CMK (cell line): ENCODE results near the gene ACTR3C.

Experiments
- DNase-seq: peaks from one replicate; pipeline ENCODE4 v3.0.0-alpha.2; 2010; ENCODE audit warnings: low read depth

Gene ACTR3C

DNA sequence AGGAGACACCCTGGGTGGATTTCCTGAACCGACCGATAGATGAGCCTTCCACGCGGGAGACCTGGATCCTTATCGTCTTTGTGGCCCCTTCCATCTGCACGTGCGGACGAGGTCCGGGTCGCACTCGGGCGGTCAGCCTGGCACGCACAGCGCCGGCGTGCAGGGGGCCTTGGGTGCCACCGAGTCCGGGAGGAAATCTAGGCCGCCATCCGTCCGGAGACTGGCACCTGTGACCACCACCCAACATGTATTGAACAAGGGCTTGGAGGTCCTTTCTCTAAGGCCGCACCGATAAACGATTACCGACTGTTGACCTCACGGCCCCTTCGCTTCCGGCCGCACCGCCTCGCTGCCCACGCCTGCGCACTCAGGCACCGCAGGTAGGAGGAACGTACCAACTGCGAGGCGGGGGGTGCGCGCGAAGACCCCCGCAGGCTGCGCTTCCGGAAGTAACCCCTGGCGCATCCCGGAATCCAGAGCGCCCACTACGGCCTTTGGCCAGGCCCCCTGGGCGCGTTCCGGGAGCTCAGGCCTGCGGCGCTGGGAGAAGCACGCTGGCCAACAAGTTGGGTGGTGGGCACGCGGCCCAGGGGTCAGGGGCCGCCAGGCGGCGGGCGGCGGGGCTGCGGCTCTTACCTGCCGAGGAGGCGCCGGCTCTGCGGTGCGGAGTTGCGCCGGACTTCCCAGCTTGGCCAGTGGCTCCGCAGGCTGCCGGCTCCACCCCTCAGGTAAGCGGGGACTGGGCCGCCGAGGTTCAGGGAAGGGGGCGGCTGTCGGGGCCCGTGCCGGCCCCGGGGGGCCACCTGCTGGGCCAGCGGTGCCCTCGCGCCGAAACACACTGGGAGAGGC, at the start of gene ACTR3C, which contains the start of gene LRRC61:
Gene ACTR3C, minus strand, starts transcription at position 713 of the 849 bp plus-strand sequence. CDS start 28,249 bp downstream, outside the sequence.
Gene LRRC61, plus strand, starts transcription at position 523 of the 849 bp plus-strand sequence. CDS start 13,507 bp downstream, outside the sequence.
- peak; percentile 39 for DNase-seq

DNA sequence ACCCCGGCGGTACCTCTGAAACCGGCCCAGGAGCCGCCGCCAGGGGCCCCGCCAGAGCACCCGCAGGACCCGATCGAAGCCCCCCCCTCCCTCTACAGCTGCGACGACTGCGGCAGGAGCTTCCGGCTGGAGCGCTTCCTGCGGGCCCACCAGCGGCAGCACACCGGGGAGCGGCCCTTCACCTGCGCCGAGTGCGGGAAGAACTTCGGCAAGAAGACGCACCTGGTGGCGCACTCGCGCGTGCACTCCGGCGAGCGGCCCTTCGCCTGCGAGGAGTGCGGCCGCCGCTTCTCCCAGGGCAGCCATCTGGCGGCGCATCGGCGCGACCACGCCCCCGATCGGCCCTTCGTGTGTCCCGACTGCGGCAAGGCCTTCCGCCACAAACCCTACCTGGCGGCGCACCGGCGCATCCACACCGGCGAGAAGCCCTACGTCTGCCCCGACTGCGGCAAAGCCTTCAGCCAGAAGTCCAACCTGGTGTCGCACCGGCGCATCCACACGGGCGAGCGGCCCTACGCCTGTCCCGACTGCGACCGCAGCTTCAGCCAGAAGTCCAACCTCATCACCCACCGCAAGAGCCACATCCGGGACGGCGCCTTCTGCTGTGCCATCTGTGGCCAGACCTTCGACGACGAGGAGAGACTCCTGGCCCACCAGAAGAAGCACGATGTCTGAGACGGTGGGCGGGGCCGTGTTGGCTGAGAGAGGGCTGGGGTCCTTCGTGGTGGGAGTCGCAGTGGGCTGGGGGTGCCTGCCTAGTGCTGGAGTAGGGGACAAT, 49.1 kb upstream of the ACTR3C start:
- DNase-seq = no peak

DNA sequence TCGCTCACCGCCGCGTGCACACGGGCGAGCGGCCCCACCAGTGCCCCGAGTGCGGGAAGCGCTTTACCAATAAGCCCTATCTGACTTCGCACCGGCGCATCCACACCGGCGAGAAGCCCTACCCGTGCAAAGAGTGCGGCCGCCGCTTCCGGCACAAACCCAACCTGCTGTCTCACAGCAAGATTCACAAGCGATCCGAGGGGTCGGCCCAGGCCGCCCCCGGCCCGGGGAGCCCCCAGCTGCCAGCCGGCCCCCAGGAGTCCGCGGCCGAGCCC, 48.6 kb upstream of the ACTR3C start:
- DNase-seq = no peak

DNA sequence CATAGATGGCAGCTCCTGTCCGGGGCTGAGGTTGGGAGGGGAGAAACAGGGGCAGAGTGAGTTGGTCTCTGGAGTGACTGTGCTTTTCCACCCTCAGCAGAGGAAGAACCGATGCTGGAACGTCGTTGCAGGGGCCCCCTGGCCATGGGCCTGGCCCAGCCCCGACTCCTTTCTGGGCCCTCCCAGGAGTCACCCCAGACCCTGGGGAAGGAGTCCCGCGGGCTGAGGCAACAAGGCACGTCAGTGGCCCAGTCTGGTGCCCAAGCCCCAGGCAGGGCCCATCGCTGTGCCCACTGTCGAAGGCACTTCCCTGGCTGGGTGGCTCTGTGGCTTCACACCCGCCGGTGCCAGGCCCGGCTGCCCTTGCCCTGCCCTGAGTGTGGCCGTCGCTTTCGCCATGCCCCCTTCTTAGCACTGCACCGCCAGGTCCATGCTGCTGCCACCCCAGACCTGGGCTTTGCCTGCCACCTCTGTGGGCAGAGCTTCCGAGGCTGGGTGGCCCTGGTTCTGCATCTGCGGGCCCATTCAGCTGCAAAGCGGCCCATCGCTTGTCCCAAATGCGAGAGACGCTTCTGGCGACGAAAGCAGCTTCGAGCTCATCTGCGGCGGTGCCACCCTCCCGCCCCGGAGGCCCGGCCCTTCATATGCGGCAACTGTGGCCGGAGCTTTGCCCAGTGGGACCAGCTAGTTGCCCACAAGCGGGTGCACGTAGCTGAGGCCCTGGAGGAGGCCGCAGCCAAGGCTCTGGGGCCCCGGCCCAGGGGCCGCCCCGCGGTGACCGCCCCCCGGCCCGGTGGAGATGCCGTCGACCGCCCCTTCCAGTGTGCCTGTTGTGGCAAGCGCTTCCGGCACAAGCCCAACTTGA, 48.0 kb upstream of the ACTR3C start:
- no peak for DNase-seq

DNA sequence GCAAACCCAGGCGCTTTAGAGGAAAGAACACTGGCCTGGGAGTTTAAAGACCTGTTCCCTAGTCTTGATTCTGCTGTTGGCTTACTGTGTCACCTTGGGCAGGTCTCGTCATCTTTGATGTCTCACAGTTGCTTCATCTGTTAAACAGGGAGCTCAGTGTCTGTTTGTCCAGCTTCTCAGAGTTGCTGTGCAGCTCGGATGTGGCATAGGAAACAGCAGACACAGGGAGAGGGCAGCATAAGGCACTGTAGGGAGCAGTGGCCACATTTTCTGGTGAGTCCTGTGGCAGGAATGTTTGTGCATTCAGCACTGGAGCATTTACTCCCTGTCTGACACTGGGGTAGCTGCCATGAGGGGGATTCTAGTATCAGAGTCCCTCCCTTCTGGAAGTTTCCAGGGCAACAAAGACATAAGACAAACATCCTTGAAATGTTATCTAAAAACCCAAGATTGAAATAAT, 47.3 kb upstream of the ACTR3C start:
- DNase-seq = no peak

DNA sequence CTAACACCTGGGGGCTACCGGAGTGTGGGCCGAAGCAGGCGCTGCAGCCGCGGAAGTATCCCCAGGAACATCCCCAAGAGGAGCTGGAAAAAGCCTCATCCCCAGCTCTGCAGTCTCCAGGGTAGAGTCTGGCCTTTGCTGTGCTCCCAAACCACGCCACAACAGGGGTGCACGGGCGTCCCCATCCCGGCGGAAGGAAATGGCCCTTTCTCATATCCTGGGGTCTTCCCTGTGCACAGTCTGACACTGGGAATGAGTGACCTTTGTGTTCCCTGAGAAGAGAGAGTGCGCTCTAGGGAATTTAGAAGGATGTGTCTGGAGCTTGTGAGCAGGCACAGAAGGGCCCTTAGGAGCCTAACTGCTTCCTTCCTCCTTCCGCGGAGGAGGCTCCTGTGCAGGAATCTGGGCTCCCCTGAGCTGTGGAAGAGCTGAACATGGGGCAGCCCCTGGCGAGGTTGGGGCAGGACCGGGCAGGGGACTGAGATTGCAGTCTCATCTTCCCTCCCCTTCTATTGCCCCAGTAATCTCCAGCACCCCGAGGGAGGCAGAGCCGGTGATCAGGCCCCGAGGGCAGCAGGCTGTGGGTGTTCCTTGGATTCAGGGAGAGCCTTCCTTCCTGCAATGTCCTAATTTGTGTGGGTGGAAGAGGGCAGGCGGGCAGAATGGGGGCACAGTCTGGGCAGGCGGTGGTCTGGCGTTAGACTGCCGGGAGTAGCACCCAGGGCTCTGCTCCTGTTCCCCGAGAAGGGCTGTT, 46.6 kb upstream of the ACTR3C start:
- DNase-seq = no peak

DNA sequence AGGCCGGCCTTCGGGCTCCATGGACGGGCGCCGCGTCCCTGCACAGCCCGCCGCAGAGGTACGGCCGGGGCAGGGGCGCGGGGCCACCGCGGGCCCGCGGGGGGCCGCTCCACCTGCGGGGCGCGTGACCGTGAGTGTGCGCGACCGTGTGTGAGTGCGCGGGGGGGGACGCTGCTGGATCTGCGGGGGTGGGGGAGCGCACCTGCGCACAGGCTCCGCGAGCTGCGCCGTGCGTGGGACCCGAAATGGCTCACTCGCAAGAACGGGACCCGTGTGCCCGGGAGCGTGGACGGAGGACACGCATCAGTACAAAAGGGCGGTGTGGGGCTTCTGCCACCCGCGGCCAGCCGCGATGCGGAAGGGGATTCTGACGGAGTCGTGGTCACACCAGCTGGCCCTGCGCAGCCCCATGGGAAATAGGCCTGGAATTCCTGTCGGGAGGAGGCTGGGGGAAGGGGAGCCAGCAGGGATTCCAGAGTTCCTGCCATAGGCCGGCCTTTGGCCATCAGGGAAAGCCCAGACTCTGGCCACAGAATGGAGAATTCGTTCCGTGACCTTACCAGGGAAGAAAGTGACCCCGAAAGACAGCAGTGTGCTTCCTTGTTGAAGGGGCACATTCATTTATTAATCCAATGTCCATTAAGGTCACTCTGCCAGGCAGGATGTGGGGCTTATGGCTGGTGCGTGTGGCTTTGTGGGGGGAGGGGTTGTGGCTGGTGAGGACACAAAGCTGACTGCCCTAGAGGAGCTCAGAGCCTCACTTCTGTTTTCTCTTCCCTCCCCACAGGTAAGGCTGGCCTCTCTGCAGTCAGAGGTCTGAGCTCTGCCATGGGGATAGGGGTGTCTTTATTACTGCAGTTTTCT, 45.8 kb upstream of the ACTR3C start:
- no peak for DNase-seq

DNA sequence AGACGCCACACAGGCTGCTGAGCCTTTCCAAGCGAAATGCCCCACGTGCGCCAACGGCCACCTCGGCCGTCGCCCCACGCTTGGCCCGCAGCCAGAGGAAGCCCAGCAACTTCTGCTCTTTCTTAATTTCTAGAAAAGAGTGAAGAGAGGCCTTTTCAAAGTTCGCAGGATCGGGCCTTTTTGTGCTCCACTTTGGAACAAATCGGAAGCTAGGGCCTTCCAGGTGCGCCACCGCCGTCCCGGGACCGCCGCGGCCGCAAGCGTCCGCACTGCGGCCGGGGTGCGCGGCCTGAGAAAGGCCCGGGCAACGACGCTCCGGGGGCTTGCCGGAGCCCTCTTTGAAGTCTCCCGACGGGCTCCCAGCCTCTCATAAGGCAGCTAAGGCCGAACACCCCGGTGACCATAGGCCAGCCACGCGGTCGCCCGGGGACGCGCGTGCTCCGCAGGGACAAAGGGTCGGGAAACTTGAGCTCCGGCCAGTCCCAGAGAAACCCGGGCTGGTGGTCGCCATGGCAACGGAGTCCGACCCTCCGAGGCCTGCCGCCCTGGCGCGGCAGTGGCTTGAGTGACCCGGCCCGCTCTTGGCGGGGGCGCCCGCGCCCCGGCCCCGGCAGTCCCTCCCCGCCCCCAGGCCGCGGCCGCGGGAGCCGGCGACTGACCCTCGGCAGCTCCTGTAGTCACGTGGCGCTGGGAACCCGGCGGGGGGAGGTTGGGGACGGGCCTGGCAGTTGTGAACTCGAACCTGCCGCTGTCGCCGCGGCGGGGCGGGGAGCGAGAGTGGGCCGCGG, 44.9 kb upstream of the ACTR3C start, which contains the start of gene REPIN1:
Gene REPIN1, plus strand, starts transcription at position 727 of the 788 bp plus-strand sequence. CDS start 890 bp downstream, outside the sequence.
- peak; percentile 75 for DNase-seq

DNA sequence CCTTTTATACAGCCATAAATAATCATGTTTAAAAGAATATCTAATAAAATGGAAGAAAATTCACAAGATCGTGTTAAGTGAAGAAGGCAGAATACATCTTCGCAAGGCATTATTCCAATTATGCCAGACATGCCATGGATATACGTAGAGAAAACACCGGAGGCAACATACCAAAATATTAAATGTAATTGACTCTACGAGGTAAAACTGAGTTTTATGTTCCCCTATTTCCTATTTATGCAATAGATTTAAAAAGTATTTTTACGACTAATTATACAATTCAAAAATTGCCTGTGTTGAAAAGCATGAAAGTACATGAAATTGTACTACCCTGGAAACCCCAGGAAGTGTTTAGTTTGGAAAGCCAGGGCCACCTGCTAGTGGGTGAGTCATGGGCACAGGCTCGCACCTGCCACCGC, 44.3 kb upstream of the ACTR3C start:
- no peak for DNase-seq

DNA sequence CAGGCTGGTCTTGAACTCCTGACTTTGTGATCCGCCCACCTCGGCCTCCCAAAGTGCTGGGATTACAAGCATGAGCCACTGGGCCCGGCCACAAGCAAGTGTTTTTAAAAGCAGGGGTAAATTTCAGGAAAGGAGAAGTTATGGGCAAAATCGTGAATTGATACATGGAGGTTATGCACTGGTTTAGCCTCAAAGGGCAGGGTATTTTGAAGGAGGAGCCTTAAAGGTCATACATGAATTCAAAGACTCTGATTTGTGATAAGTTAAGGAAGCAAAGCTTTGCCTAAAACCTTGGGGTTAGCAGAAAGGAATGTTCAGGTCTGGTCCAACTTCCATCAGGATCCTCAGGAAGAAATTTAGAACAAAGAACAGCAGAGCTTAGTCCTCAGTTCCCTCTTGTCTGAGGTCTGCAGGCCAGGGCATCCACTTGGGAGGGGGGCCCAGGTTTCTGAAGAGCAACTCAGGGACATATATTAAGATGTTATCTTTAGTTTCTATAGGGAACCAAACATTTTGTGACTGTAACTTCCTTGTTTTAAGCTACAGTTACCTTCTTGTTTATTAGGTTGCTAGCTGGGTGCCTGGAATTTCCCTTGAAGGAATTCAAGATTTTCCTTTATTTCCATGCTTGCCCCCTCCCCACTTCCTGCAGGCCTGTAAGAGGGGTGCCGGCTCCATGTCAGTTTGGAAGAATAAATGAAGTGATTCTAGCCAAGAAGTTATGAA, 42.5 kb upstream of the ACTR3C start:
- no peak for DNase-seq

DNA sequence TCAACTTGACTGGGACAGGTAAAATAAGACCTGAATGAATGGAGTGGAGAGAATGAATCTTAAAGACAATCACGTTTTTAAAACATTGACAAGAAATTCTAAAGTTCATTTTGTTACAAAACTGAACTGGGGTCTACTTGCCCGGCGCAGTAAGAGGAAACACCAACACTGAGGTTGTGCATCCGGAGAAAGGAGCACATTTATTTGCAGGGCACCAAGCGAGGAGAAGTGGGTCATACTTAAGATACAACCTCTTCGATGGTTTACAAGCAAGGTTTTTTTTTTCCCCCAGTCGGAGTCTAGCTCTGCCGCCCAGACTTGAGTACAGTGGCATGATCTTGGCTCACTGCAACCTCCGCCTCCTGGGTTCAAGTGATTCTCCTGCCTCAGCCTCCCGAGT, 41.8 kb upstream of the ACTR3C start:
- DNase-seq = no peak

DNA sequence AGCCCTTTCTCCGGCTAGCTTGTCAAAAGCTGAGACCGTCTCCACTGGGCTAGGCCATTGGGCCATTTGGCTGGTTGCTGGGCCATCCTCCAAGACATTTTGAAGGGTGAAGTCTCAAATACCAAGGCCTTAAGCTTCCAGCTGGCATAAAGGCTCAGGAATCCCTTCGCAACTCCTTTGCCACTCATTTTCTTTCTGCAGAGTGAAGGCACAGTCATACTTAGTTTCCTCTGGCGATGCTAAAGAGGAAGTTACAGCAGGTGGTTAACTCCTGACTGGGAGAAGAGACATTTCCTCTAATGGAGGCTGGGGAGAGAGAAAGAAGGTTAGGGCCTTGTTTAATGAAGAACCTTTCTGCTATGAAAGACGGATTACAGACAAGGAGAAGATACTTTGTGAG, 40.5 kb upstream of the ACTR3C start:
- no peak for DNase-seq

DNA sequence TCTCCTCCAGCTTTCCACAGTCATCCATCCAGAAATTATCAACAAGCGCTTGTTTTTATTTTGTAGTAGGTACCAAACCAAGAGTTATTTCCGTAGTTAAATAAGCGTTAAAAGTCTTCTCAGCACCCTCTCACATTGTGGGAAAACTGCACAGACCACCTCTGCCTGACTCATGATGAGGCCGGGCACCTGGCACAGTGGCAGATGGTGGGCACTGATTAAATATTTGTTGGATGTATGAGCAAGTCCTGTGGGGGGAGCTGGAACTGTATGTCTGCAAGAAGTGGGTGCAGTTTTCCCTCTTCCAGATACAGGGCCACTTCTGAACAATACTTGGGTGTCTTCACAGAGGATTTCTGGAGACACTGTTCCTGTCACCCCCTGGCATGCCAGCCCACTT, 40.0 kb upstream of the ACTR3C start:
- no peak for DNase-seq

DNA sequence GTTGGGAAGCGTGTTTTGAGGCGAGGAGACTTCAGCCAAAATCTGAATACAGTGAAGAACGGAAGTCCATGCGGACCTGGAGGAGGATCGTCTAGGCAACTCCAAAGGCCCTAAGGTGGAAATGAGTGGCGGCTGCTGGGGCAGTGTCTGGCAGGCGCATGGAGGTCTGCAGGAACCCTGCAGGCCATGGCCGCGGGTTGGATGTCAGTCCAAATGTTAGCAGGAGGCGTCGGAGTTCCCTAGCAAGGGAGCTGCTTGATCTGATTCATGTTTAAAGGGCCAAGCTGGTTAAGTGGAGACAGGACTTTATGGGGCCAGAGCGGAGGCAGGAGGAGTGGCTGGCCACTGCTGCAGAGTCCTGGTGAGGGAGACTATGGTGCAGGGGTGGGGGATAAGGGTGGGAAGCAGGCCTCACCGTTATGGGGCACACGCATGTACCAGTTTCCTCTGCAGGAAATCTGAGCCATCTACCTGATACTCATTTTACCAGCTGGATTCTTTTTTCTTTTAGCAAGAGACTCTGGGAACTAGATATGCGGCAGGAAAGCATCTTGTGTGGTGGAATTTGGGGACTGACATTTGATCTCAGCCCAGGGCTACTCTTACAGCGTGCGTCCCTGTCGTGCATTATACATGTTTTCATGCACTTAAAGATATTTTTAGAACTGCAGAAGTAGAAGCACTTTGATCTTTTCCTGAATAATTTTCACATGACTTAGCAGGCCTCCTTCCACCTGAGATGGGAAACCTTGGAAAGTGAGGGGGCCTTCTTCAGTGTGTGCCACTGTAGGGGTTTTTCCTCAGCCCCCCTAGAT, 38.7 kb upstream of the ACTR3C start:
- DNase-seq = no peak

DNA sequence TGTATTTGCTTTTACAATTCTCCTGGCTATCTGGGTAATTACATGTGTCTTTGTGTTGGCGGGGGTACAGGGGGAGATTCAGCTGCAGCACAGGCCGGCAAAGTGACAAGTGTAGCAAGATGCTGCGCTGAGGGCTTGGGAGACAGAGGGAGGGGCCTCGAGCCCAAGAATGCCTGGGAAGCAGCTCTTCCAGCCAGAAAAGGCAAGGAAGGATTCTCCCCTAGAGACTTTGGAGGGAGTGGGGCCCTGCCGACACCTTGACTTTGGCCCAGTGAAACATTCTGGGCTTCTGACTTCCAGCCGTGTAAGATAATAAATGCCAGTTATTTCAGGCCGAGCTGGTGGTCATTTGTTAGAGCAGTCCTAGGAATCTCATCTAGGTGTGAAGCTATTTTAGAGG, 38.1 kb upstream of the ACTR3C start:
- no peak for DNase-seq

DNA sequence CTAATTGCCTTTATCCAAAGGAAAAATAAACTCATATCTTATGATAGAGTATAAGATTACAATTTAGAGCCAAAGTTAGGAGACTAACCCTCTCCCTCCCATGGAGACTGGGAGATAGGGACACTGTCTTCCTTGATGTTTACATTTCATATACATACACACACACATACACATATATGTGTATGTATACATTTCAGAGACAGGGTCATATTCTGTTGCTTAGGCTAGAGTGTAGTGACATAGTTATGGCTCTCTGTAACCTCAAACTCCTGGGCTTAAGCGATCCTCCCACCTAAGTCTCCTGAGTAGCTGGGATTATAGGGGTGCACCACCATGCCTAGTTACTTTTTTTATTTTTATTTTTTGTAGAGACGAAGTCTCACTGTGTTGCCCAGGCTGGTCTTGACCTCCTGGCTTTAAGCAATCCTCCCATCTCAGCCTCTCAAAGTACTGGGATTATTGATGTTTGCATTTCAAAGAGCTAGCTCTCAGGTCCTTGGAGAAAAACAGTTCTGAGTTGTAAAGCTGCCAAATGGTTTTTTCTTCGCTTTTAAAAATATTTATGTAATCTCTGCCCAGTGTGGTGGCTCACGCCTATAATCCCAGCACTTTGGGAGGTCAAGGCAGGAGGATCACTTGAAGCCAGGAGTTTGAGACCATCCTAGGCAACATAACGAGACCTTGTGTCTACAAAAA, 37.2 kb upstream of the ACTR3C start:
- DNase-seq = no peak

DNA sequence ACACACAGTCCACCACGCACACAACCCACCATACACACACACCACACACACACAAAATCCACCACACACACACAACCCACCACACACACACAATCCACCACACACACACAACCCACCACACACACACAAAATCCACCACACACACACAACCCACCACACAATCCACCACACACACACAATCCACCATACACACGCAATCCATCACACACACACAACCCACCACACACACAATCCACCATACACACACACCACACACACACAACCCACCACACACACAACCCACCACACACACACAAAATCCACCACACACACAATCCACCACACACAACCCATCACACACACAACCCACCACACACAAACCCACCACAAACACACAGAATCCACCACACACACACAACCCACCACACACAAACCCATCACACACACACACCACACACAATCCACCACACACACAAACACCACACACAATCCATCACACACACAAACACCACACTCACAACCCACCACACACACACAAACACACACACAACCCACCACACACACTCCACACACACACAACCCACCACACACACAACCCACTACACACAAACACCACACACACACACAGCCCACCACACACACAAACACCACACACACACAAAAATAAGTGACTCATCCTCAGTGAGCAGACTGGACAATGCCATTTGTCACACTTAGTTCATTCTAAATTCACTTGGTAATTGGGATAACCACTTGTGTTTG, 36.4 kb upstream of the ACTR3C start:
- DNase-seq = no peak
